Measurements from ENCODE around the gene ADAMTS2.

ADAMTS2 gene

GRCh38 chr5:179251276-179251969 is 93.8 kb downstream of the ADAMTS2 start:
- DNase-seq (ENCODE audit: extremely low spot score): no peak
- POLR2A ChIA-PET: no interaction called here
- CTCF ChIA-PET: interaction anchor here (0.6 kb wide), 1 partner anchor 35 kb away, joined by 5 read pairs; no protein-coding TSS in a partner anchor
- TF ChIP-seq FOXM1 (IDR thresholded peaks at IDR 0.05; ENCODE audit: borderline replicate concordance) (no peak), BHLHE40 (IDR thresholded peaks at IDR 0.05; ENCODE audit: borderline replicate concordance) (no peak), TARDBP (IDR thresholded peaks at IDR 0.05) (no peak), ELF4 (IDR thresholded peaks at IDR 0.05) (no peak), FOXK2 (IDR thresholded peaks at IDR 0.05) (no peak), SP1 (IDR thresholded peaks at IDR 0.05) (no peak), ARNT (IDR thresholded peaks at IDR 0.05) (no peak), LEF1 (IDR thresholded peaks at IDR 0.05; ENCODE audit: borderline replicate concordance) (no peak), FOXA1 (IDR thresholded peaks at IDR 0.05) (no peak), HDGF (IDR thresholded peaks at IDR 0.05; ENCODE audit: borderline replicate concordance) (no peak), ZNF384 (IDR thresholded peaks at IDR 0.05) (no peak), L3MBTL2 (conservative IDR thresholded peaks at IDR 0.05) (no peak), NFRKB (IDR thresholded peaks at IDR 0.05) (no peak), SUZ12 (IDR thresholded peaks at IDR 0.05) (no peak)
- TF ChIP-seq, protein P1, sequence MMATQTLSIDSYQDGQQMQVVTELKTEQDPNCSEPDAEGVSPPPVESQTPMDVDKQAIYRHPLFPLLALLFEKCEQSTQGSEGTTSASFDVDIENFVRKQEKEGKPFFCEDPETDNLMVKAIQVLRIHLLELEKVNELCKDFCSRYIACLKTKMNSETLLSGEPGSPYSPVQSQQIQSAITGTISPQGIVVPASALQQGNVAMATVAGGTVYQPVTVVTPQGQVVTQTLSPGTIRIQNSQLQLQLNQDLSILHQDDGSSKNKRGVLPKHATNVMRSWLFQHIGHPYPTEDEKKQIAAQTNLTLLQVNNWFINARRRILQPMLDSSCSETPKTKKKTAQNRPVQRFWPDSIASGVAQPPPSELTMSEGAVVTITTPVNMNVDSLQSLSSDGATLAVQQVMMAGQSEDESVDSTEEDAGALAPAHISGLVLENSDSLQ (IDR thresholded peaks at IDR 0.05): no peak

- TF ChIP-seq SP1 (IDR thresholded peaks at IDR 0.05) (no peak), SUZ12 (IDR thresholded peaks at IDR 0.05) (no peak), ARNT (IDR thresholded peaks at IDR 0.05) (no peak), FOXK2 (IDR thresholded peaks at IDR 0.05) (no peak), NFRKB (IDR thresholded peaks at IDR 0.05) (no peak), HDGF (IDR thresholded peaks at IDR 0.05; ENCODE audit: borderline replicate concordance) (no peak), FOXM1 (IDR thresholded peaks at IDR 0.05; ENCODE audit: borderline replicate concordance) (no peak), TARDBP (IDR thresholded peaks at IDR 0.05) (no peak), CTBP1 (IDR thresholded peaks at IDR 0.05; ENCODE audit: borderline replicate concordance) (no peak), ZNF384 (IDR thresholded peaks at IDR 0.05) (no peak), BHLHE40 (IDR thresholded peaks at IDR 0.05; ENCODE audit: borderline replicate concordance) (no peak), ELF4 (IDR thresholded peaks at IDR 0.05) (no peak), L3MBTL2 (conservative IDR thresholded peaks at IDR 0.05) (no peak), LEF1 (IDR thresholded peaks at IDR 0.05; ENCODE audit: borderline replicate concordance) (no peak), FOXA1 (IDR thresholded peaks at IDR 0.05) (no peak)
- TF ChIP-seq, protein P1 (IDR thresholded peaks at IDR 0.05): no peak
- CTCF ChIA-PET: no interaction called here
- no peak for DNase-seq (ENCODE audit: extremely low spot score)
Observed at GRCh38 chr5:179250561-179251225, 94.6 kb downstream of the ADAMTS2 start.

DNA sequence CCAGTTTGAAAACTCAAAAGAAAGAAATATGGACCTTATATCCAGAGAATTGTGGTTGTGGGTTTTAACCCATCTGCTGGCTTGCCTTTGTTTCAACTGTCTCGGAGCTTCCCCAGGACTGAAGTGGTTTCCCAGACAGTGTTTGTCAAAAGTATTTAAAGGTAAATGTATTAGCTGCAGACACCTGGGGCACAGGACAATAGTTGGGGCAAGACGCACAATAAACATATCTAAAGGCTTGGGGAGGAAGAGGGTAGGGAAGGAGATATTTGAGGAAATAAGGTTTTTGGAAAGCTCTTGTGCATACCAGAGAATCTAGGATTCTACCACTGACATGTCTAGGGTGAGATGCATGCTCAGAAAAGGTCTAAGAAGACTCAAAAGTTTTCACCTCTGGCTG is 99.0 kb downstream of the ADAMTS2 start:
- no peak for DNase-seq (ENCODE audit: extremely low spot score)
- CTCF ChIA-PET: interaction anchor here (0.6 kb wide), 1 partner anchor 680 kb away, joined by 4 read pairs; no protein-coding TSS in a partner anchor
- POLR2A ChIA-PET: no interaction called here
- no peak for TF ChIP-seq ELF4 (IDR thresholded peaks at IDR 0.05)
- no peak for TF ChIP-seq ARNT (IDR thresholded peaks at IDR 0.05)
- TF ChIP-seq TARDBP (IDR thresholded peaks at IDR 0.05): no peak
- TF ChIP-seq HDGF (IDR thresholded peaks at IDR 0.05; ENCODE audit: borderline replicate concordance): no peak
- TF ChIP-seq CTBP1 (IDR thresholded peaks at IDR 0.05; ENCODE audit: borderline replicate concordance): no peak
- no peak for TF ChIP-seq ZNF384 (IDR thresholded peaks at IDR 0.05)
- no peak for TF ChIP-seq NFRKB (IDR thresholded peaks at IDR 0.05)
- TF ChIP-seq, protein P1 (IDR thresholded peaks at IDR 0.05): no peak

More at GRCh38 chr5:179250561-179251225, 94.6 kb downstream of the ADAMTS2 start:
- POLR2A ChIA-PET: no interaction called here

DNA sequence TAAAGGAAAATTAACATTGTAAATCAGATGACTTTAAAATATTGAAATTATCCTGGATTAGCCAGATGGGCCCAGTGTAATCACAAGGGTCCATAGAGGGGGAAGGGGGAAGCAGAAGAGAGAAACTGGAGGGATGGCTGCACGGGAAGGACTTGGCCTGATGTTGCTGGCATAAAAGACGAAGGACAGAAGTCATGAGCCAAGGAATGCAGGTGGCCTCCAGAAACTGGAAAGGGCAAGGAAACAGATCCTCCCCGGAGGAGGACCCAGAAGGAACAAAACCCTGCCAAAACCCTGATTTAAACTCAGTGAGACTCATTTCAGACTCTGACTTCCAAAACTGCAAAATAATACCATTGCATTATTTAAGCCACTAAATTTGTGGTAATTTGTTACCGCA is 100.2 kb downstream of the ADAMTS2 start:
- POLR2A ChIA-PET: no interaction called here
- no peak for DNase-seq (ENCODE audit: extremely low spot score)
- CTCF ChIA-PET: no interaction called here
- TF ChIP-seq TARDBP (IDR thresholded peaks at IDR 0.05) (no peak), SUZ12 (IDR thresholded peaks at IDR 0.05) (no peak), LEF1 (IDR thresholded peaks at IDR 0.05; ENCODE audit: borderline replicate concordance) (no peak), HDGF (IDR thresholded peaks at IDR 0.05; ENCODE audit: borderline replicate concordance) (no peak), FOXM1 (IDR thresholded peaks at IDR 0.05; ENCODE audit: borderline replicate concordance) (no peak), BHLHE40 (IDR thresholded peaks at IDR 0.05; ENCODE audit: borderline replicate concordance) (no peak), CTBP1 (IDR thresholded peaks at IDR 0.05; ENCODE audit: borderline replicate concordance) (no peak), L3MBTL2 (conservative IDR thresholded peaks at IDR 0.05) (no peak), FOXK2 (IDR thresholded peaks at IDR 0.05) (no peak), SP1 (IDR thresholded peaks at IDR 0.05) (no peak), ARNT (IDR thresholded peaks at IDR 0.05) (no peak), FOXA1 (IDR thresholded peaks at IDR 0.05) (no peak), ZNF384 (IDR thresholded peaks at IDR 0.05) (no peak), ELF4 (IDR thresholded peaks at IDR 0.05) (no peak), NFRKB (IDR thresholded peaks at IDR 0.05) (no peak)
- TF ChIP-seq, protein P1 (IDR thresholded peaks at IDR 0.05): no peak

DNA sequence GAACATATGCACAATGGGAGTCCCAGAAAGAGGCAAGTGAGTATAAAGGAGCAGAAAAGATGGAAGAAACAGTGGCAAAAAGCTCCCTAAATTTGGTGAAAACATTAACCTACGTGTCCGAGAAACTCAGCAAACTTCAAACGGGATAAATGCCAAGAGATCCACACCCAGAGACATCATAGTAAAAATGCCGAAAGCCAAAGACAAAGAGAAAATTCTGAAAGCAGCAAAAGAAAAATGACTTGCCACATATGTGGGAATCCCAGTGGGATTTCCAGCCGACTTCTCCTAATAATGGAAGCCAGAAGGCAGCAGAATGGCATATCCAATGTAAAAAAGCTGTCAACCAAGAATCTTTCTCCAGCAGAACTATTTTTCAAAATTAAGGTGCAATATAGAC is 101.2 kb downstream of the ADAMTS2 start:
- CTCF ChIA-PET: no interaction called here
- POLR2A ChIA-PET: no interaction called here
- TF ChIP-seq CTBP1 (IDR thresholded peaks at IDR 0.05; ENCODE audit: borderline replicate concordance) (no peak), SUZ12 (IDR thresholded peaks at IDR 0.05) (no peak), HDGF (IDR thresholded peaks at IDR 0.05; ENCODE audit: borderline replicate concordance) (no peak), L3MBTL2 (conservative IDR thresholded peaks at IDR 0.05) (no peak), SP1 (IDR thresholded peaks at IDR 0.05) (no peak), ARNT (IDR thresholded peaks at IDR 0.05) (no peak), LEF1 (IDR thresholded peaks at IDR 0.05; ENCODE audit: borderline replicate concordance) (no peak), FOXM1 (IDR thresholded peaks at IDR 0.05; ENCODE audit: borderline replicate concordance) (no peak), TARDBP (IDR thresholded peaks at IDR 0.05) (no peak), NFRKB (IDR thresholded peaks at IDR 0.05) (no peak), ZNF384 (IDR thresholded peaks at IDR 0.05) (no peak), FOXA1 (IDR thresholded peaks at IDR 0.05) (no peak), BHLHE40 (IDR thresholded peaks at IDR 0.05; ENCODE audit: borderline replicate concordance) (no peak), ELF4 (IDR thresholded peaks at IDR 0.05) (no peak)
- no peak for DNase-seq (ENCODE audit: extremely low spot score)
